ENCODE measurements around the gene KY.

GRCh38 chr3:134694466-134694865 lies 43.6 kb upstream of the KY start:
- no peak for TF ChIP-seq CTCF (IDR thresholded peaks at IDR 0.05; ENCODE audit: low read length)
- no peak for TF ChIP-seq EZH2 (optimal IDR thresholded peaks at IDR 0.05; ENCODE audit: low read depth, low read length)
- no peak for TF ChIP-seq EZH2phosphoT487 (IDR thresholded peaks at IDR 0.05; ENCODE audit: low read length)
